Heart left ventricle (tissue), 13 donors: ENCODE results near the gene FANCI.

ENCODE experiments used
- CTCF ChIP-seq, 12 donors: fragments of 200-600 bp; sonication (generic) in 4 of 12; IDR thresholded peaks; one replicate each; pipeline versions ENCODE4 v1.5.0 to v1.8.0; 2018 to 2022; ENCODE audit warnings: antibody characterized with exemption in 12 of 12, mild to moderate bottlenecking in 5 of 12
- POLR2A ChIP-seq, 2 donors: fragments of 450-650 bp; IDR thresholded peaks; one replicate each; pipeline ENCODE4 v1.6.1; 2017; ENCODE audit warnings: antibody characterized with exemption in 2 of 2, mild to moderate bottlenecking in 2 of 2, moderate library complexity in 2 of 2
- donor health status: ischemic (EF 13 %, LVEDD 7.1; RV severe dilation, severe dysfunction).
- donor health status: DM: no; HTN: yes; CAD: no.
- donor health status: DM: no; HTN: no; CAD: no.
- donor health status: ischemic (EF 25% LVEDD 6.9; RV normal size, moderate dysfunction).
- donor health status: ischemic (EF 25% LVEDD 5.7; RV mildly dilated, moderate dysfunction).
- donor health status: ischemic (EF 35%, LVEDD 5.7; RV mildly dilated, moderate dysfunction).
- donor health status: nonischemic (EF 11% LVEDD 7.7; RV severe dilation, severe dysfunction).
- donor health status: DM: yes; HTN: yes; CAD: no.
- donor health status: PGD.
- donor health status: ischemic (EF 29% LVEDD 5.4; RV normal size, mild dysfunction).
- donor health status: nonischemic (EF 23%, LVEDD 6.1; RV moderate dilation, normal function).

GRCh38 chr15:89327113-89327512, 83.3 kb downstream of the FANCI start:
- TF ChIP-seq CTCF (IDR thresholded peaks at IDR 0.05) (no peak), POLR2A (IDR thresholded peaks at IDR 0.05) (no peak)
